ENCODE data around the gene PAX1. TPM values are rescaled to one million over a fixed set of nuclear protein-coding genes. Genes with fewer than 3 reads are reported as not detected.

The PAX1 gene
- total RNA-seq, 1 donor from 2014 or later: not detected

- no peak for DNase-seq (ENCODE audit: low spot score)
- no peak overlapping the region for H3K27ac Mint-ChIP-seq (ENCODE audit: unreplicated experiment)
- peaks cover 3% of the 10 kb centered on the region for H3K4me1 Mint-ChIP-seq (ENCODE audit: unreplicated experiment)
Measured at GRCh38 chr20:21665687-21666446, 39.6 kb upstream of the PAX1 start.

GRCh38 chr20:21670126-21670525 lies 35.3 kb upstream of the PAX1 start:
- H3K27ac Mint-ChIP-seq (ENCODE audit: unreplicated experiment): no peak overlapping the region
- H3K4me1 Mint-ChIP-seq (ENCODE audit: unreplicated experiment): peaks cover 3% of the 10 kb centered on the region
- H3K9me3 Mint-ChIP-seq (ENCODE audit: unreplicated experiment): no peaks in the 10 kb centered on the region
- H3K4me3 Mint-ChIP-seq (ENCODE audit: unreplicated experiment): no peak overlapping the region
- no peak for DNase-seq (ENCODE audit: low spot score)
- H3K27me3 Mint-ChIP-seq (ENCODE audit: unreplicated experiment): peaks cover 1% of the 10 kb centered on the region
- no peaks in the 10 kb centered on the region for H3K36me3 Mint-ChIP-seq (ENCODE audit: low read depth, unreplicated experiment)
- no peak for TF ChIP-seq CTCF (IDR thresholded peaks at IDR 0.05; ENCODE audit: unreplicated experiment)

More at GRCh38 chr20:21665687-21666446, 39.6 kb upstream of the PAX1 start:
- no peak overlapping the region for H3K4me3 Mint-ChIP-seq (ENCODE audit: unreplicated experiment)
- H3K27me3 Mint-ChIP-seq (ENCODE audit: unreplicated experiment): peaks cover 2% of the 10 kb centered on the region
- H3K36me3 Mint-ChIP-seq (ENCODE audit: low read depth, unreplicated experiment): no peaks in the 10 kb centered on the region
- no peaks in the 10 kb centered on the region for H3K9me3 Mint-ChIP-seq (ENCODE audit: unreplicated experiment)
- TF ChIP-seq CTCF (IDR thresholded peaks at IDR 0.05; ENCODE audit: unreplicated experiment): no peak

GRCh38 chr20:21670981-21671380 lies 34.5 kb upstream of the PAX1 start:
- no peaks in the 10 kb centered on the region for H3K9me3 Mint-ChIP-seq (ENCODE audit: unreplicated experiment)
- DNase-seq (ENCODE audit: low spot score): no peak
- no peak overlapping the region for H3K27ac Mint-ChIP-seq (ENCODE audit: unreplicated experiment)
- no peak overlapping the region for H3K4me3 Mint-ChIP-seq (ENCODE audit: unreplicated experiment)
- no peaks in the 10 kb centered on the region for H3K36me3 Mint-ChIP-seq (ENCODE audit: low read depth, unreplicated experiment)
- H3K27me3 Mint-ChIP-seq (ENCODE audit: unreplicated experiment): peaks cover 1% of the 10 kb centered on the region
- H3K4me1 Mint-ChIP-seq (ENCODE audit: unreplicated experiment): peaks cover 1% of the 10 kb centered on the region
- TF ChIP-seq CTCF (IDR thresholded peaks at IDR 0.05; ENCODE audit: unreplicated experiment): no peak

GRCh38 chr20:21677261-21677660 lies 28.2 kb upstream of the PAX1 start:
- DNase-seq (ENCODE audit: low spot score): no peak
- H3K27ac Mint-ChIP-seq (ENCODE audit: unreplicated experiment): no peak overlapping the region
- H3K9me3 Mint-ChIP-seq (ENCODE audit: unreplicated experiment): no peaks in the 10 kb centered on the region
- no peak overlapping the region for H3K4me3 Mint-ChIP-seq (ENCODE audit: unreplicated experiment)
- no peaks in the 10 kb centered on the region for H3K36me3 Mint-ChIP-seq (ENCODE audit: low read depth, unreplicated experiment)
- TF ChIP-seq CTCF (IDR thresholded peaks at IDR 0.05; ENCODE audit: unreplicated experiment): no peak
- no peaks in the 10 kb centered on the region for H3K4me1 Mint-ChIP-seq (ENCODE audit: unreplicated experiment)
- peaks cover 8% of the 10 kb centered on the region for H3K27me3 Mint-ChIP-seq (ENCODE audit: unreplicated experiment)

GRCh38 chr20:21677781-21678180 lies 27.7 kb upstream of the PAX1 start:
- Mint-ChIP-seq H3K4me1 (ENCODE audit: unreplicated experiment) (no peaks in the 10 kb centered on the region), H3K36me3 (ENCODE audit: low read depth, unreplicated experiment) (no peaks in the 10 kb centered on the region), H3K9me3 (ENCODE audit: unreplicated experiment) (no peaks in the 10 kb centered on the region), H3K27ac (ENCODE audit: unreplicated experiment) (no peak overlapping the region), H3K4me3 (ENCODE audit: unreplicated experiment) (no peak overlapping the region), H3K27me3 (ENCODE audit: unreplicated experiment) (peaks cover 8% of the 10 kb centered on the region)
- no peak for TF ChIP-seq CTCF (IDR thresholded peaks at IDR 0.05; ENCODE audit: unreplicated experiment)
- DNase-seq (ENCODE audit: low spot score): no peak
